Skeletal muscle tissue (tissue), 4 donors: Measurements from ENCODE around the gene GPX1. TPM values are rescaled to one million over a fixed set of nuclear protein-coding genes. Genes with fewer than 3 reads are reported as not detected.

ENCODE experiments used
- H3K27ac ChIP-seq: one replicate; pipeline ENCODE4 v1.7.0; 2013; ENCODE audit warnings: mild to moderate bottlenecking, low read depth, low read length, inconsistent platforms
- H3K27me3 ChIP-seq, 3 donors: one replicate each; pipeline ENCODE4 v1.7.0; 2013; ENCODE audit warnings: low read length in 3 of 3; ENCODE audit not compliant: control insufficient read depth in 3 of 3, insufficient read depth in 3 of 3
- H3K36me3 ChIP-seq, 3 donors: one replicate each; pipeline ENCODE4 v1.7.0; 2013; ENCODE audit warnings: low read length in 3 of 3; ENCODE audit not compliant: control insufficient read depth in 3 of 3, insufficient read depth in 3 of 3
- H3K4me1 ChIP-seq, 3 donors: one replicate each; pipeline ENCODE4 v1.7.0; 2013; ENCODE audit warnings: low read length in 3 of 3, mild to moderate bottlenecking in 3 of 3; ENCODE audit not compliant: control insufficient read depth in 3 of 3, insufficient read depth in 3 of 3
- H3K4me3 ChIP-seq, 3 donors: one replicate each; pipeline ENCODE4 v1.7.0; 2013; ENCODE audit warnings: low read length in 3 of 3
- H3K9ac ChIP-seq, 3 donors: one replicate each; pipeline ENCODE4 v1.7.0; 2013; ENCODE audit warnings: low read length in 3 of 3, mild to moderate bottlenecking in 3 of 3, moderate library complexity in 2 of 3, low read depth in 1 of 3
- H3K9me3 ChIP-seq, 3 donors: one replicate each; pipeline ENCODE4 v1.7.0; 2013; ENCODE audit warnings: low read length in 3 of 3; ENCODE audit not compliant: control insufficient read depth in 3 of 3
- total RNA-seq: library from RNA; depleted of rRNA; stranded (reverse); fragments of >200 nt; gene quantifications from one replicate; pipeline ENCODE4 v1.2.3, GENCODE V29; 2014
- donor health status: Osteomylitis.

Gene GPX1
- total RNA-seq, 1 donor from 2014 or later, result 89.2 TPM

- Histone ChIP-seq H3K4me1 (peaks cover 12 to 17% (median 14%) of the 10 kb centered on the region in 3 donors), H3K9ac (no peak overlapping the region), H3K27ac (no peak overlapping the region), H3K36me3 (peaks cover 0 to 2% (median 0%) of the 10 kb centered on the region in 3 donors), H3K27me3 (no peaks in the 10 kb centered on the region), H3K9me3 (no peaks in the 10 kb centered on the region), H3K4me3 (no peak overlapping the region)
Observed at GRCh38 chr3:49388289-49388820, 30.2 kb upstream of the GPX1 start.

GRCh38 chr3:49387721-49388120 lies 29.6 kb upstream of the GPX1 start:
- H3K27me3 ChIP-seq, result no peaks in the 10 kb centered on the region
- no peaks in the 10 kb centered on the region for H3K9me3 ChIP-seq
- H3K4me3 ChIP-seq, result no peak overlapping the region
- H3K9ac ChIP-seq, result no peak overlapping the region
- H3K4me1 ChIP-seq, result peaks cover 10 to 17% (median 14%) of the 10 kb centered on the region in 3 donors
- peaks cover 0 to 2% (median 0%) of the 10 kb centered on the region in 3 donors for H3K36me3 ChIP-seq
- no peak overlapping the region for H3K27ac ChIP-seq

- Histone ChIP-seq H3K36me3 (peaks cover 0 to 2% (median 0%) of the 10 kb centered on the region in 3 donors), H3K9ac (no peak overlapping the region), H3K27me3 (no peaks in the 10 kb centered on the region), H3K4me1 (peaks cover 10 to 17% (median 14%) of the 10 kb centered on the region in 3 donors), H3K4me3 (no peak overlapping the region), H3K9me3 (no peaks in the 10 kb centered on the region), H3K27ac (peak overlapping the region; percentile 30)
Observed at GRCh38 chr3:49386056-49386756, 28.1 kb upstream of the GPX1 start.

- peaks cover 0 to 2% (median 0%) of the 10 kb centered on the region in 3 donors for H3K36me3 ChIP-seq
- H3K27me3 ChIP-seq, result no peaks in the 10 kb centered on the region
- no peaks in the 10 kb centered on the region for H3K9me3 ChIP-seq
- no peak overlapping the region for H3K27ac ChIP-seq
- H3K9ac ChIP-seq, result no peak overlapping the region
- H3K4me1 ChIP-seq, result peaks cover 10 to 17% (median 14%) of the 10 kb centered on the region in 3 donors
- no peak overlapping the region for H3K4me3 ChIP-seq
Observed at GRCh38 chr3:49385617-49386016, 27.5 kb upstream of the GPX1 start.

GRCh38 chr3:49383387-49383786 lies 25.2 kb upstream of the GPX1 start:
- Histone ChIP-seq H3K27ac (no peak overlapping the region), H3K36me3 (peaks cover 0 to 2% (median 0%) of the 10 kb centered on the region in 3 donors), H3K4me3 (no peak overlapping the region), H3K9ac (no peak overlapping the region), H3K27me3 (no peaks in the 10 kb centered on the region), H3K4me1 (peaks cover 8 to 16% (median 10%) of the 10 kb centered on the region in 3 donors), H3K9me3 (peaks cover 0 to 3% (median 0%) of the 10 kb centered on the region in 3 donors)

- H3K27ac ChIP-seq, result no peak overlapping the region
- H3K9me3 ChIP-seq, result peaks cover 0 to 5% (median 0%) of the 10 kb centered on the region in 3 donors
- peaks cover 15 to 20% (median 16%) of the 10 kb centered on the region in 3 donors for H3K36me3 ChIP-seq
- no peaks in the 10 kb centered on the region for H3K27me3 ChIP-seq
- H3K4me3 ChIP-seq, result peak overlapping the region in 1 of 3 donors; percentile 6
- peaks cover 4 to 9% (median 5%) of the 10 kb centered on the region in 3 donors for H3K4me1 ChIP-seq
- no peak overlapping the region for H3K9ac ChIP-seq
Observed at GRCh38 chr3:49378249-49378895, 20.2 kb upstream of the GPX1 start.

- peaks cover 0 to 5% (median 0%) of the 10 kb centered on the region in 3 donors for H3K9me3 ChIP-seq
- no peak overlapping the region for H3K27ac ChIP-seq
- no peak overlapping the region for H3K9ac ChIP-seq
- H3K27me3 ChIP-seq, result no peaks in the 10 kb centered on the region
- no peak overlapping the region for H3K4me3 ChIP-seq
- peaks cover 4 to 9% (median 5%) of the 10 kb centered on the region in 3 donors for H3K4me1 ChIP-seq
- peaks cover 21 to 27% (median 22%) of the 10 kb centered on the region in 3 donors for H3K36me3 ChIP-seq
Observed at GRCh38 chr3:49377483-49377882, 19.3 kb upstream of the GPX1 start.

GRCh38 chr3:49371946-49372345 lies 13.8 kb upstream of the GPX1 start:
- H3K27me3 ChIP-seq, result no peaks in the 10 kb centered on the region
- H3K27ac ChIP-seq, result no peak overlapping the region
- peaks cover 0 to 5% (median 0%) of the 10 kb centered on the region in 3 donors for H3K4me1 ChIP-seq
- no peak overlapping the region for H3K4me3 ChIP-seq
- peaks cover 29 to 51% (median 48%) of the 10 kb centered on the region in 3 donors for H3K36me3 ChIP-seq
- H3K9ac ChIP-seq, result no peak overlapping the region
- H3K9me3 ChIP-seq, result no peaks in the 10 kb centered on the region

GRCh38 chr3:49370585-49371290 lies 12.6 kb upstream of the GPX1 start:
- H3K9me3 ChIP-seq, result no peaks in the 10 kb centered on the region
- H3K27me3 ChIP-seq, result no peaks in the 10 kb centered on the region
- H3K9ac ChIP-seq, result no peak overlapping the region
- H3K36me3 ChIP-seq, result peaks cover 40 to 61% (median 59%) of the 10 kb centered on the region in 3 donors
- H3K27ac ChIP-seq, result no peak overlapping the region
- H3K4me3 ChIP-seq, result no peak overlapping the region
- H3K4me1 ChIP-seq, result peaks cover 0 to 5% (median 0%) of the 10 kb centered on the region in 3 donors
